HG03159 (cell line): Measurements from ENCODE around the gene USP16.
"Not testable (repeated sequence)": the region's sequence is repeated elsewhere in the genome, so short reads cannot be mapped to it uniquely, and the experiment has no call there.

Experiments
- ATAC-seq: cut with Tn5 transposase; IDR thresholded peaks from one replicate; pipeline ENCODE4 v1.9.1; 2021; ENCODE audit warnings: mild to moderate bottlenecking, moderate library complexity; ENCODE audit not compliant: unreplicated experiment

USP16 gene

GRCh38 chr21:29030909-29031308, 6.4 kb downstream of the USP16 start:
- ATAC-seq = no peak

DNA sequence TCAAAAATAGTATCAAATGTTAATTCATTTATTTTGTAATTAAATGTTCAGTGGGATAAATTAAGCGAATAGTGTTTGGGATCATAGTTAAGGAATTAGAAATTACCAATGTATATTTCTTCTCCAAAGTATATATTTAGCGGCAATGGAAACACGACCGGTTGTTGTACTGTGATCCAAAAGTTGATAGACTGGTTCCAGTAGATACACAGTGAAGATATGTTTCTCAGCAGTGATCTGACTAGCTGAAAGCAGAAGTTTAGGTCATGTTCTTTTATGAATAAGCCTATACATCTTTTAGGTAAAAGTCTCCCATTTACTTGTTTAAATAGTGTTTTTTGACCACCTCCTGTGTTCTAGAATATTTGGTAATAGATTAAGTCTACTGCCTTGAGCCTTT, 8.8 kb downstream of the USP16 start:
- no peak for ATAC-seq

DNA sequence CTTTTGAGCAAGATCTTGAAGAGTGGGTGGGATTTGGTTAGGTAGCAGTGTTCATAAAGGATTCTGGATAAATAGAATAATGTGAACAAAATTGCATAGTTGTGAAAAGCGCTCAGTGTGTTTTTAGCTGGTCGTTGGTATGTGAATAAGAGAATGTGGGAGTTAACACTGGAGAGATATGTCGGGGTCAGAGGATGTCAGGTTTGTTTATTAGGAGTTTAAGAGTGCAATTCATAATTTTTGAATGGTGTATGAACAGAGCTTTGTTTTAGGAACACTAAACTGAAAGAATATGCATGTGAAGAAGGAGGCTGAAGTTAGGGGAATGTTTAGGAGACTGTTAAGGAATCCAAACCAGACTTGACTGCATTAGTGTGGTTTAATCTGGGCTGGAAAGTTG, 9.4 kb downstream of the USP16 start:
- no peak for ATAC-seq

DNA sequence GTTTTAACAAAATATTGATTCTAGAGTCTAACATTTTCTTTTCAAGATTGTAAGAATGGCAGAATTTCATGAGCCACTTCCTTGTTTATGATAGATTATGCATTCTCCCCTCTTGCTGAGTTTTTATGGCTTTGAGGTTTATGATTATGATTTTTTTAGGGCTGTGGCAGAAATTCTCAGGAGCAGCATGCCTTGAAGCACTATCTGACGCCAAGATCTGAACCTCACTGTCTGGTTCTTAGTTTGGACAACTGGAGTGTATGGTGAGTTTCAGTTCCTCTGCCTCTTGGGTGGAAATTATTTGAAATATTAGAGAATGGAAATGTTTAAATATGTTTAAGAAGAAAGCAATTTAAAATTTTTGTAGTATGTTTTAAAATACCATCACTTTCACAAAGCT, 10.2 kb downstream of the USP16 start:
- ATAC-seq = no peak

DNA sequence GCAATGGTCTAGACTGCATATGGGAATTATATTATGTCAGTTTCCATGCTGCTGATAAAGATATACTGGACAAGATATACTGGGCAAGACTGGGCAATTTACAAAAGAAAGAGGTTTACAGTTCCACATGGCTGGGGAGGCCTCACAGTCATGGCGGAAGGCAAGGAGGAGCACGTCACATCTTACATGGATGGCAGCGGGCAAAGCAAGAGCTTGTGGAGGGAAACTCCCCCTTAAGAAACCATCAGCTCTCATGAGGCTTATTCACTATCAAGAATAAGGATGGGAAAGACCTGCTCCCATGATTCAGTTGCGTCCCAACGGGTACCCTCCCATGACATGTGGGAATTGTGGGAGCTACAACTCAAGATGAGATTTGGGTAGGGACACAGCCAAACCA, 27.8 kb downstream of the USP16 start:
- ATAC-seq = no peak

DNA sequence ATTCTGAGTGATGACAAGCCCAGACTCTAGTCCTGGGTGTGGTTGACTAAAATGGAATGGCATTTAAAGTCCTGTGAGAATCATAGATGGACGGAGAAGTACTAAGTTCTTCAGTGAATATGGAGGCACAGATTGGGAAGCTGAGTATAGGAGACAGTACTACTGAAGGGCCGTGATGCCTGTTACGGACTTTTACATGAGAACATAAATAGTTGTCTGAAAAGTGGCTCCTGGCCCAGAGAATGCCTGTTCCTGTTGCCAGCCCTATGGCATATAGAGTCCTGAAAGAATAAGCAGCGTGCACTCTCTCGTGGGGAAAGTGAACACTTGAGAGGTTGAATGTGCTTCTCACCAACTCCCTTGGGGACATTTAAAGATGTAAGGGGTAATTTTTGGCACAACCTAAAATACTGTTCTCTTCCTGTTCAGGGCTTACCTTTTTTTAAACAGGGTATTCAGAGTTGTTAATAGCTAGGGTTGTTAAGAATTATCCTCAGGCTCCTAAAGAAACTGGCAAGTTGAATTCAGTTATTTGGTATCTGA, 28.6 kb downstream of the USP16 start:
- ATAC-seq = no peak

GRCh38 chr21:29053656-29054055, 29.2 kb downstream of the USP16 start:
- ATAC-seq = no peak

DNA sequence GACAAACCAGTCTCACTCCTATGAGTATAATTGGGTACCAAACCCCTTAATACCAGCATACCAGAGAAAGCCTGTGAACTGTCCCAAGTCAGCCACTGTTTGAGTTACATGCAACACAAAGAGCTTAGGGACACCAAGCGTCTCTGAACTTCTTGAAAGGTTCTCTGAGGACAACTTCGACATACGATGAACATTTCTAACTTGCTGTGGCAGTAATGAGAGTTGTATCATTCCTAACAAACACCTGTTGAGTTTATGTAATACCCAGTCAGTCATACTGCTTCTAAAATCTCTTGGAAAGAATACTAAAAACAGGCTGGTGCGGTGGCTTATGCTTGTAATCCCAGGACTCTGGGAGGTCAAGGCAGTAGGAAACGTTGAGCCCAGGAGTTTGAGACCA, 30.6 kb downstream of the USP16 start:
- ATAC-seq = no peak

DNA sequence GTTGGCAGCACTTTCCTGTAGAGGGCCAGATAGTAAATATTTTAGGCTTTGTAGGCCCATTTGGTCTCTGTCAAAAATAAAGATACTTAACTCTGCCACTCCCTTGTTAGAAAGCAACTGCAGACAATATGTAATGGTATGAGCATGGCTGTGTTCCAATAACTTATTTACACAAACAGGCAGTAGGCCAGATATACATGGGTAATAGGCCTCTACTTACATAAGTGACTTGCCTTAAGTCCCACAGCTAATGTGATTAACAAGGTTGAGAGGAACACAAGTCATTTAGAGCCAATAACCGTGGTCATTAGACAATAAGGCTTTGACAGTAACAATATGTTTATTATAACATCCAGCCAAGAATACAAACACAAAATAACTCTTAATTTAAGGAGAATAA, 31.5 kb downstream of the USP16 start:
- ATAC-seq = no peak

GRCh38 chr21:29056538-29057050, 32.1 kb downstream of the USP16 start:
- ATAC-seq = no peak

DNA sequence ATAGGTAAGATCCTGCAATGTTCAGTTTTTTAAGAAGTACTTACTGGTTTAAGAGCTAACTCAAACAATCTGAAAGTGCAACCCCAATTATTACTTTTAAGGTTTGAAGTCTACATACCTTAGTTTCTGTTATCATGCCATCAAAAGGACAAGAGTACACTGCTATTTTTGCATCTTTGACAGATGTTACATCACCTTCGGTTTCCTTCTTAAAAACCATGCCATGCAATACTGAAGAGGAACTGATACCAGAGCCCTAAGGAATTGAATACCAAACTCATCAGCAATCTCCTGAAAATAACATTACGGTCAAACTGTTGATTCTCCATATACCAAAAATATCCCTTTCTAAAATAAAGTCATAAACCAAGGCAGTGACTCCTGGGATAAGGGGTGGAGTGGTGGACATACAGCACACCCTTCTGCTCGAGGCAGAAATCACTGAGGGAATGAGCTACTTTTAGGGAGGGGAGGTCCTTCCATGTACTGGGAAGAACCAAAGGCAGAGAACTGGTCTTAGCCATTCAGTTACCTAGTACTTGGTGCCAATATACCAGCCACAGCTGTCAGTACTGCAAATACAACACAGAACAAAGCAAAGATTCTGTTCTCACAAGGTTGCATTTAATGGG, 40.5 kb downstream of the USP16 start:
- ATAC-seq = peak; percentile 94

DNA sequence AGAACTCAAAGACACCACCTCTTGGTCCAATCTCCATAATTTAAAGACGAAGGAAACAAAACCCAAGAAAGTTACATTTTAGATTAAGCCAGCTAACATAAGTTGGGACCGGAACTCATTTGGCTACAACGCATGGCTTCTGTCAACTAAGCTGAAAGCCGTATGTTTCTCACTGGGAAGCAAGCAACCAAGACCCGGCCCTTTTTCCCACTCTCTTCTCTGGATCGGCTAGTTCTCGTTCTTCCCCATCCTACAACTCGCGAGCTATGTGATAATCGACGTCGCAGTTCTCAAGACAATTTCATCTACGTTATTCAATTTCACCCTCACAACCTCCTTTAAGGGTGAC, 48.4 kb downstream of the USP16 start:
- ATAC-seq = no peak

DNA sequence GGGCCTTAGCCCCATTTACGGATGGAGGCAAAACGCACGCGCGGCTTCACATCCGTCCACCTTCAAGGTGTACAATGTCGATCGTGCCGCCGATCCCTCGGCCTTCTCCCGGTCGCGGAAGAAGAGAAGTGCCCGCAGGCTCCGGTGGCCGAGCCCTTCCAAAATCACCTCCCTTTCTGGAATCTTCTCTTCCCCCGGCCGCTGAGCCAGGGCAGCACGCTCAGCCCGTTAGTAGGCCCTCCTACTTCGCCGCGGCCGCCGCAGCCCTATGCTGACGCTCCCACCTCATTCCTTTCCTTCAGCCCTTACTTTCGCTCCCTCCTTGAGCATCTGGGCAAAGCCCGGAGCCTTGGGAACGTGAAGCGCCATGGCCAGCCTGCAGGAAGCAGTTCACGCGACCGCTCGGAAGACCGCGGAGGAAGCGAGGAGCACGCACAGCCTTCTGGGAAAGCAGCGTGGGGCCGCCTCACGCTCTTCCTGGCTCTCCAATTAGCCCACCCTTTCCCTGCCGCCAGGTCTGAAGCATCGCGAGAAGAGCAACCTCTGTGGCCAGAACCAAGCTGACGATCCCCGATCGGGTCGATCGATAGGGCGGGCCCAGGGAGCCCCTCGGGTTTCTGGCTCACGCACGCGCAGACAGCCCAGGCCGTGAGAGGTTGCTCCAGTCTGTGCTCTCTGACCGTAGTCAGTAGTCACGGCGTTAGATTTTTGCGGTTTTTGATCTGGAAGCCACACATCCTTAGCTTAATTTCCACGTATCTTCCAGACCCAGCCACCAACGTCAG, 48.9 kb downstream of the USP16 start, which contains the start of gene CCT8:
CCT8 (minus strand) TSS at position 427 of the 785 bp plus-strand sequence; CDS start at position 369, 58 bp downstream.
- ATAC-seq = peak; percentile 83

DNA sequence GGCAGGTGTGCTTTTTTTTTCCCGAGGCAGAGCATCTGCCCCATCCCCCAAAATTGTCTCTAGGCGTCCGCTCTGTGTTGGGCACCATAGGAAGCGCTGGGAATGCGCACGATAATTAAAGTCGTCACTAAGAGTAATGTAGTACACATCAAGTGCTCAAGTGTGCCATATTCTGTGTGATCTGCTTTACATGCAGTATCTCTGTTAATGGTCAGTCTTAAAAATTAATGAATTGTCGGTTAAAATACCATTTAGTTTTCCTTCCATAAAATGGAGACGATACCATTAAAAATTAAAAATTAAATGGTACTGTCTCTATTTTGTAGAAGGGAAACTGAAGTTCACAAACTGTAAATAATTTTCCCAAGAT, 49.5 kb downstream of the USP16 start:
- peak; percentile 1 for ATAC-seq

DNA sequence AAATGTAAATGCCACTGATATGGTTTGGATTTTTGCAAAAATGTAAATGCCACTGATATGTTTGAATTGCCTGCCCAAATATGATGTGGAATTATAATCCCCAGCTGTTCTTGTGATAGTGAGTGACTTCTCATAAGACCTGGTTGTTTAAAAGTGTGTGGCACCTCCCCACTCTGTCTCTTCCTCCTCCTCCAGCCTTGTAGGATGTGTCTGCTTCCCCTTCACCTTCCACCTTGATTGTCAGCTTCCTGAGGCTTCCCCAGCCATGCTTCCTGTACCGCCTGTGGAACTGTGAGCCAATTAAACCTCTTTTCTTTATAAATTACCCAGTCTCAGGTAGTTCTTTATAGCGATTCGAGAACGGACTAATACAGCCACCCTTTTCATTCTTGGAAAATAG, 50.3 kb downstream of the USP16 start:
- ATAC-seq = no peak

- ATAC-seq = no peak
These were observed 51.4 kb downstream of the USP16 start for GRCh38 chr21:29075706-29076466.

GRCh38 chr21:29076731-29077640, 52.5 kb downstream of the USP16 start:
- ATAC-seq = not testable (repeated sequence)

DNA sequence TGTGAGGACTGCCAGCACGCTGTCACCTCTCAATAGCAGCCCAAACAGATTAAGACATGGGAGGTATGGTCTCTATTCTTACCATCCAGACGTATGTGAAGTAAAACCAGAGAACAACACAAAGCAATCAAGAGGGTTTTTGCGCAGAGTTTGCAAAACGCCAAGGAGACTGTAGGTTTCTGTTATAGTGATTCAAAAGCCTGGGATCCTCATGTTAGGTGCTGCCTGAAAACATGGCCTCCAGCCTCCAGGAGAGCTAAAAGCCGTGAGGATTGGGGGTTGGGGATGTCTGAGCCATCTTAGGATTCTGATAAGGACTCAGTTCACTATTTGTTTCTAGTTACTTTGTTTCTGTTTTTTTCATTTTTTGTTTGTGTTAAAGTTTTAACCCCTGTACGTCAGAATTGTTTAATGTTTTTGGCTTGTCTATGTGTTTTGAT, 53.2 kb downstream of the USP16 start:
- no peak for ATAC-seq

- ATAC-seq = peak; percentile 51
These were observed 54.6 kb downstream of the USP16 start for GRCh38 chr21:29078869-29079767.
